HG03442 (cell line): ENCODE results near the gene EPN2.

Experiments
- ATAC-seq: cut with Tn5 transposase; IDR thresholded peaks from one replicate; pipeline ENCODE4 v1.9.1; 2021; ENCODE audit warnings: mild to moderate bottlenecking, moderate library complexity; ENCODE audit not compliant: unreplicated experiment

The EPN2 gene

GRCh38 chr17:19238167-19238505 lies 970 bp downstream of the EPN2 start:
- ATAC-seq, result no peak

GRCh38 chr17:19239544-19239943 lies 2.4 kb downstream of the EPN2 start:
- no peak for ATAC-seq

- ATAC-seq, result no peak
These were observed 5.2 kb downstream of the EPN2 start for GRCh38 chr17:19242323-19242722.

GRCh38 chr17:19242926-19243325 lies 5.8 kb downstream of the EPN2 start:
- ATAC-seq, result no peak

- ATAC-seq, result no peak
These were observed 6.7 kb downstream of the EPN2 start for GRCh38 chr17:19243838-19244237.

- ATAC-seq, result no peak
These were observed 7.2 kb downstream of the EPN2 start for GRCh38 chr17:19244357-19244756.

- ATAC-seq, result no peak
These were observed 7.6 kb downstream of the EPN2 start for GRCh38 chr17:19244781-19245180.

- no peak for ATAC-seq
These were observed 10.3 kb downstream of the EPN2 start for GRCh38 chr17:19247473-19247872.

GRCh38 chr17:19248151-19248927 lies 11.2 kb downstream of the EPN2 start:
- no peak for ATAC-seq

GRCh38 chr17:19248928-19249574 lies 11.9 kb downstream of the EPN2 start:
- no peak for ATAC-seq

- ATAC-seq, result no peak
These were observed 12.5 kb downstream of the EPN2 start for GRCh38 chr17:19249681-19250080.

- no peak for ATAC-seq
These were observed 13.4 kb downstream of the EPN2 start for GRCh38 chr17:19250421-19251173.

GRCh38 chr17:19253112-19253511 lies 15.9 kb downstream of the EPN2 start:
- ATAC-seq, result no peak

- ATAC-seq, result no peak
These were observed 17.5 kb downstream of the EPN2 start for GRCh38 chr17:19254651-19255050.

- ATAC-seq, result no peak
These were observed 18.1 kb downstream of the EPN2 start for GRCh38 chr17:19255279-19255678.

- no peak for ATAC-seq
These were observed 21.2 kb downstream of the EPN2 start for GRCh38 chr17:19258371-19258770.

GRCh38 chr17:19260958-19261357 lies 23.8 kb downstream of the EPN2 start:
- no peak for ATAC-seq

GRCh38 chr17:19261426-19261825 lies 24.3 kb downstream of the EPN2 start:
- ATAC-seq, result no peak

GRCh38 chr17:19262650-19263631 lies 25.8 kb downstream of the EPN2 start:
- no peak for ATAC-seq

- ATAC-seq, result no peak
These were observed 26.5 kb downstream of the EPN2 start for GRCh38 chr17:19263641-19264051.

- no peak for ATAC-seq
These were observed 27.1 kb downstream of the EPN2 start for GRCh38 chr17:19264268-19264667.
